ENCODE data around the gene GPR180. TPM values are rescaled to one million over a fixed set of nuclear protein-coding genes. Genes with fewer than 3 reads are reported as not detected.

Gene GPR180
- total RNA-seq, 1 experiment from 2014 or later: 5.0 TPM

- Mint-ChIP-seq H3K9me3 (peaks cover 11% of the 10 kb centered on the region), H3K4me1 (no peaks in the 10 kb centered on the region), H3K4me3 (no peak overlapping the region), H3K27me3 (ENCODE audit: low read depth) (no peaks in the 10 kb centered on the region), H3K27ac (no peak overlapping the region), H3K36me3 (peaks cover 49% of the 10 kb centered on the region)
- CTCF ChIA-PET: no interaction called here
- POLR2A ChIA-PET: interaction anchor here (0.6 to 0.7 kb wide), 2 partner anchors 8 to 159 kb away, joined by 4 to 6 read pairs; no protein-coding TSS in a partner anchor
- TF ChIP-seq TCF7 (CRISPR knock-in tag; IDR thresholded peaks at IDR 0.05; ENCODE audit: low read depth) (no peak), E2F4 (CRISPR knock-in tag; IDR thresholded peaks at IDR 0.05; ENCODE audit: borderline replicate concordance, low read depth) (no peak)
- DNase-seq (ENCODE audit: low spot score): no peak
- ATAC-seq: no peak
These were observed 13.1 kb upstream of the GPR180 start for GRCh38 chr13:94588541-94588940.

- Mint-ChIP-seq H3K4me1 (peaks cover 16% of the 10 kb centered on the region), H3K9me3 (no peaks in the 10 kb centered on the region), H3K4me3 (no peak overlapping the region), H3K27me3 (ENCODE audit: low read depth) (no peaks in the 10 kb centered on the region), H3K27ac (no peak overlapping the region), H3K36me3 (peaks cover 37% of the 10 kb centered on the region)
- ChIA-PET CTCF (no interaction called here), POLR2A (no interaction called here)
- no peak for DNase-seq (ENCODE audit: low spot score)
- TF ChIP-seq ELF4 (CRISPR knock-in tag; IDR thresholded peaks at IDR 0.05; ENCODE audit: low read depth) (no peak), ATF3 (CRISPR knock-in tag; conservative IDR thresholded peaks at IDR 0.05) (no peak), HMGA2 (CRISPR knock-in tag; IDR thresholded peaks at IDR 0.05) (no peak), ZNF671 (CRISPR knock-in tag; IDR thresholded peaks at IDR 0.05) (no peak), CREM (CRISPR knock-in tag; IDR thresholded peaks at IDR 0.05) (no peak), MXD4 (CRISPR knock-in tag; IDR thresholded peaks at IDR 0.05; ENCODE audit: borderline replicate concordance) (no peak), SMAD3 (CRISPR knock-in tag; IDR thresholded peaks at IDR 0.05; ENCODE audit: borderline replicate concordance) (no peak)
- ATAC-seq: no peak
These were observed 10.9 kb upstream of the GPR180 start for GRCh38 chr13:94590744-94591143.

GRCh38 chr13:94595001-94595949 is 6.4 kb upstream of the GPR180 start:
- Mint-ChIP-seq H3K4me1 (peaks cover 18% of the 10 kb centered on the region), H3K27ac (peak overlapping the region; percentile 89), H3K4me3 (peak overlapping the region; percentile 94), H3K27me3 (ENCODE audit: low read depth) (peaks cover 11% of the 10 kb centered on the region), H3K9me3 (no peaks in the 10 kb centered on the region; the same call in 1 of the 2 replicates), H3K36me3 (peaks cover 14% of the 10 kb centered on the region)
- ChIA-PET CTCF (interaction anchor here (0.6 to 1.9 kb wide), 8 partner anchors 22 to 373 kb away, joined by 3 to 13 read pairs (median 5); no protein-coding TSS in a partner anchor), POLR2A (interaction anchor here (1.9 kb wide), 1 partner anchor 46 kb away, joined by 11 read pairs; no protein-coding TSS in a partner anchor)
- DNase-seq (ENCODE audit: low spot score) (no peak), ATAC-seq (peak; percentile 32)
- TF ChIP-seq PRDM15 (CRISPR knock-in tag; IDR thresholded peaks at IDR 0.05): 0 out of 2 replicates have a peak, but pooled peaks have one; percentile 11
- TF ChIP-seq GTF2I (CRISPR knock-in tag; conservative IDR thresholded peaks at IDR 0.05): no peak
- TF ChIP-seq NFYB (CRISPR knock-in tag; conservative IDR thresholded peaks at IDR 0.05; ENCODE audit: low read depth): no peak

Data from WTC11 (cell line).